ENCODE data around the gene STRADB. TPM values are rescaled to one million over a fixed set of nuclear protein-coding genes. Genes with fewer than 3 reads are reported as not detected.
"Not testable (repeated sequence)": the region's sequence is repeated elsewhere in the genome, so short reads cannot be mapped to it uniquely, and the experiment has no call there.

STRADB gene
- total RNA-seq, 4 donors from 2014 or later, result 5.4 to 27.2 (median 22.0) TPM

DNA sequence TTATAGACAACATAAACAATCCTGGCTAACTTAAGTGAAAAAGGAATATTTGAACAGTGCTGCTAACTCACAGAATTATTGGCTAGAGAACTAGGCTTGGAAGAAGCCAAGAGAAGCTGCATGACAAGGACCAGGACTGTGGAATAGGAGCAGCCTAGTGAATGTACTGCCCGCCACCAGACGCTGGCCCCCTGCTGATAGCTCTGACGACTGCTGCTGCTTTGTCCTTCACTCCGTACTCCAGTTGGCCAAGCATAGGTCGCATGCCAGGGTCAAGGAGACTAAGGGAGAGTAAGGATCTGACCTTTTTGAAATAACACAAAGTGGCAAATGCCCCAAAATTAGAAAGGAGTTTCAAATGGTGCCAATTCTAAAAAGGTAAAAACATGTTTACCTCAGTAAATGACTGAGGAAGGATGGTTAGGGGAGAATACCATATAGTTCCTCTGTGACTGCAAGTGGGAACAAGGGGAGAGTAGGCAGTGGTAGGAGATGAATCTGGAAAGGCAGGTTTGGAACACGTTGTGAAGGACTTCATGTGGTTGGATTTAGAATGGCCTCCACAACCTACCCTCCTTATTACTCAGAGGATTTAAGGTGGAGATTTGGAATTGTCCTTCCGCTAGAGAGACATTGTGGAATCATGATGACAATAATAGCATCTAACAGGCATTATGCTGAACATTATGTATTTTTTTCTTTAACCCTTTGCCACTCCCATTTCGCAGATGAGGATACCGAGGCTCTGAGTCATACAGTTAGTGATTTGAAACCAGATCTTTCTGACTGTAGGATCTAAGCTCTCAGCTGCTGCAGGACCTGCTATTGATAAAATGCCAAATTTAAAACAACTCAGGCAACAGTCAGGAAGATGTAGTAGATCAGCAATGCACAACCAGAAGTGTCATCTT, 19.5 kb downstream of the STRADB start:
- no peaks in the 10 kb centered on the region for H3K36me3 ChIP-seq

DNA sequence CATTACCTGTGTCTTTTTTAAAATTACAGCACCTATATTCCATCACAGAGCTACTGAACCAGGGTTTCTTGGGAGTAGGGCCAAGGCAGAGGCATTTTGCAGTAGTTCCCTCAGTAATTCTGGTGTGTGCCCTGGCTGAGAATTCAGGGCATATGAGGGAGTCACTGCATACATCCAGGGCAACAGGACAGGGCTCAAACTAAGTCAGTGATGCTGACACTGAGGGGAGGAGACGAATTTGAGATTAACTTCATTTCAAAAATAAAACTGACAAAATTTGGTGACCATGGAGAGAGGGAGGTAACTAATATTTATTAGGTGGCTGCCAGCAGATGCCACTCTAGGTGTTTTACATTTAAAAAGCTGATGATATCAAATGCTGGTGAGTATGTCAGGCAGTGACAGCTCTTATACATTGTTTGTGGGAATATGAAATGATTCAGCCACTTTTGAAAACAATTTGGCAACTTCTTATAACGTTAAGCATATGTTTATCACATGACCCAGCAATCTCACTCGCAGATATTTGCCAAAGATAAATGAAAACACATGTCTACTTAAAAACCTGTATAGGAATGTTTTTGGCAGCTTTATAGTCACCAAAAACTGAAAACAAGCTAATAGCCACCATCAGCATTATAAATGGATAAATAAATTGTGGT, 20.3 kb downstream of the STRADB start:
- Histone ChIP-seq H3K36me3 (no peaks in the 10 kb centered on the region), H3K27me3 (no peaks in the 10 kb centered on the region), H3K4me3 (no peak overlapping the region), H3K9me3 (no peaks in the 10 kb centered on the region), H3K27ac (no peak overlapping the region), H3K4me1 (no peaks in the 10 kb centered on the region)
- intact Hi-C loops (cut with DNase I; ENCODE audit: low total_unique reads), result no loop called here
- no peak for TF ChIP-seq POLR2A (IDR thresholded peaks at IDR 0.05)
- TF ChIP-seq, protein P1, sequence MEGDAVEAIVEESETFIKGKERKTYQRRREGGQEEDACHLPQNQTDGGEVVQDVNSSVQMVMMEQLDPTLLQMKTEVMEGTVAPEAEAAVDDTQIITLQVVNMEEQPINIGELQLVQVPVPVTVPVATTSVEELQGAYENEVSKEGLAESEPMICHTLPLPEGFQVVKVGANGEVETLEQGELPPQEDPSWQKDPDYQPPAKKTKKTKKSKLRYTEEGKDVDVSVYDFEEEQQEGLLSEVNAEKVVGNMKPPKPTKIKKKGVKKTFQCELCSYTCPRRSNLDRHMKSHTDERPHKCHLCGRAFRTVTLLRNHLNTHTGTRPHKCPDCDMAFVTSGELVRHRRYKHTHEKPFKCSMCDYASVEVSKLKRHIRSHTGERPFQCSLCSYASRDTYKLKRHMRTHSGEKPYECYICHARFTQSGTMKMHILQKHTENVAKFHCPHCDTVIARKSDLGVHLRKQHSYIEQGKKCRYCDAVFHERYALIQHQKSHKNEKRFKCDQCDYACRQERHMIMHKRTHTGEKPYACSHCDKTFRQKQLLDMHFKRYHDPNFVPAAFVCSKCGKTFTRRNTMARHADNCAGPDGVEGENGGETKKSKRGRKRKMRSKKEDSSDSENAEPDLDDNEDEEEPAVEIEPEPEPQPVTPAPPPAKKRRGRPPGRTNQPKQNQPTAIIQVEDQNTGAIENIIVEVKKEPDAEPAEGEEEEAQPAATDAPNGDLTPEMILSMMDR (IDR thresholded peaks at IDR 0.05), result no peak
- DNase-seq, result no peak

More for the DNA sequence above, 19.5 kb downstream of the STRADB start:
- DNase-seq, result no peak
- Histone ChIP-seq H3K27me3 (no peaks in the 10 kb centered on the region), H3K27ac (no peak overlapping the region), H3K4me1 (no peaks in the 10 kb centered on the region), H3K9me3 (no peaks in the 10 kb centered on the region), H3K4me3 (no peak overlapping the region)
- TF ChIP-seq POLR2A (IDR thresholded peaks at IDR 0.05), result no peak
- TF ChIP-seq, protein P1 (IDR thresholded peaks at IDR 0.05), result no peak
- intact Hi-C loops (cut with DNase I; ENCODE audit: low total_unique reads), result no loop called here

DNA sequence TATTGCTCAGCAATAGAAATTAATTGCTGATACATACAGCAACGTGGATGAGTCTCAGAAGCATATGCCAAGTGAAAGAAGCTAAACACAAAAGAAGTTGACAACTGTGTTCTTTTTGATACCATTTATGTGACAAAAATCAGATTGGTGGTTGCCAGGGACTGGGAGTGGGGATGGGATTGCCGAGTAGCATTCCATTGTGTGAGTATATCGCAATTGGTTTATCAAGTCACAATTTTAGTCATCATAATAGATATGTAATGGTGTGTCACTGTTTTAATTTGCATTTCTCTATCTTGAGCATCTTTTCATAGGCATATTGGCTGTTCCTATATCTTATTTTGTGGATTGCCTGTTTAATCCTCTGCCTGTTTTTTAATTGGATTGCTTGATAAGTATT, 20.9 kb downstream of the STRADB start:
- H3K27me3 ChIP-seq, result no peaks in the 10 kb centered on the region
- no peak for DNase-seq
- H3K4me3 ChIP-seq, result no peak overlapping the region
- intact Hi-C loops (cut with DNase I; ENCODE audit: low total_unique reads), result no loop called here
- H3K36me3 ChIP-seq, result no peaks in the 10 kb centered on the region
- no peaks in the 10 kb centered on the region for H3K9me3 ChIP-seq
- H3K4me1 ChIP-seq, result no peaks in the 10 kb centered on the region
- TF ChIP-seq, protein P1 (IDR thresholded peaks at IDR 0.05), result no peak
- no peak for TF ChIP-seq POLR2A (IDR thresholded peaks at IDR 0.05)
- H3K27ac ChIP-seq, result no peak overlapping the region

DNA sequence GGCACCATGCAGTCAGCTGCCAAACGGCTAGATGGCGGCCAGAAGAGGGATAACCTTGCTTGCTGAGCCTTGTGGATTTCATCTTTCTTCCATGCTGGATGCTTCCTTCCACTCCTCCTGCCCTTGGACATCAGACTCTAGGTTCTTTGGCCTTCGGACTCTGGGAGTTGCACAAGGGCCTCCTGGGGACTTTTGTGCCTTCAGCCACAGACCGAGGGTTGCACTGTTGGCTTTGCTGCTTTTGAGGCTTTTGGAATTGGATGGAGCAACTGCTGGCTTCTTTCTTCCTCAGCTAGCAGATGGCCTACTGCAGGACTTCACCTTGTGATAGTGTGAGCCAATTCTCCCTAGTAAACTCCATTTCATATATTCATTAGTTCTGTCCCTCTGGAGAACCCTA, 31.0 kb downstream of the STRADB start:
- Histone ChIP-seq H3K4me3 (no peak overlapping the region), H3K9me3 (no peaks in the 10 kb centered on the region), H3K4me1 (no peaks in the 10 kb centered on the region), H3K36me3 (peaks cover 0 to 2% of the 10 kb centered on the region in 2 donors), H3K27me3 (no peaks in the 10 kb centered on the region), H3K27ac (no peak overlapping the region)
- intact Hi-C loops (cut with DNase I; ENCODE audit: low total_unique reads), result no loop called here
- no peak for TF ChIP-seq POLR2A (IDR thresholded peaks at IDR 0.05)
- TF ChIP-seq, protein P1 (IDR thresholded peaks at IDR 0.05), result no peak
- DNase-seq, result no peak

DNA sequence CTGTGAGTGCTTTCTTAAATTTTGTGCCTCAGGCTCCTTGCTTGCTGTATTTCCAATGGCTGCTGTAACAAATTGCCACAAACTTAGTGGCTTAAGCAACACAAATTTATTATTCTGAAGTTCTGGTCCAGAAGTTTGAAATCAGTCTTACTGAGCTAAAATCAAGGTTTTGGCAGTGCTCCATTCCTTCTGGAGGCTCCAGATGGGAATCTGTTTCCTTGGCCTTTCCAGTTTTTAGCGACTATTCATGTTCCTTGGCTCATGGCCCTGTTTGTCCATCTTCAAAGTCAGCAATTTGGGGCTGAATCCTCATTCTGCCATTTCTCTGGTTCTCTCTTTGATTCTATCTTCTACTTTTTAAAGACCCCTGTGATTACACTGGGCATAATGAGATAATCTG, 31.8 kb downstream of the STRADB start:
- intact Hi-C loops (cut with DNase I; ENCODE audit: low total_unique reads), result no loop called here
- H3K36me3 ChIP-seq, result no peaks in the 10 kb centered on the region

DNA sequence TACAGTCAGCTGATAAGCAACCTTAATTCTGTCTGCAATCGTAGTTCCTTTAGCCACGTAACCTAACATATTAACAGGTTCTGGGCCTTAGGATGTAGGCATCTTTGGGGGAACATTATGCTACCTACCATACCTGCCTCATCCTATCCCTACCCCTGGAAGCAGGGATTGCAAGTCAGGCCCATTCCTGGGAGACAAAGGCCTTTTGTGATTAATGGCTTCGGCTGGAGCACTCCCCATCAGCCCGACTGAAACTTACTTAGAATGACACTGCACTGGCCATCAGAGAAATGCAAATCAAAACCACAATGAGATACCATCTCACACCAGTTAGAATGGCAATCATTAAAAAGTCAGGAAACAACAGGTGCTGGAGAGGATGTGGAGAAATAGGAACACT, 32.2 kb downstream of the STRADB start:
- DNase-seq; H3K4me1 ChIP-seq; H3K27ac ChIP-seq; H3K36me3 ChIP-seq; H3K4me3 ChIP-seq; H3K9me3 ChIP-seq; H3K27me3 ChIP-seq; intact Hi-C loops (cut with DNase I; ENCODE audit: low total_unique reads): not testable (repeated sequence)

More for the DNA sequence above, 31.8 kb downstream of the STRADB start:
- no peak overlapping the region for H3K4me3 ChIP-seq
- no peak for DNase-seq
- no peaks in the 10 kb centered on the region for H3K9me3 ChIP-seq
- no peaks in the 10 kb centered on the region for H3K4me1 ChIP-seq
- no peaks in the 10 kb centered on the region for H3K27me3 ChIP-seq
- TF ChIP-seq, protein P1 (IDR thresholded peaks at IDR 0.05), result no peak
- no peak for TF ChIP-seq POLR2A (IDR thresholded peaks at IDR 0.05)
- H3K27ac ChIP-seq, result no peak overlapping the region
